ELF-1 (cell line): ENCODE data around the gene PLEKHO1.

Experiments used
- DNase-seq: peaks from one replicate; pipeline ENCODE4 v3.0.0-alpha.2; 2016; ENCODE audit warnings: low read depth, low spot score

The PLEKHO1 gene

GRCh38 chr1:150150133-150151021, 661 bp downstream of the PLEKHO1 start:
- peak; percentile 49 for DNase-seq

GRCh38 chr1:150151291-150152181, 1.8 kb downstream of the PLEKHO1 start:
- DNase-seq: no peak

GRCh38 chr1:150152182-150152536, 2.4 kb downstream of the PLEKHO1 start:
- DNase-seq: no peak

GRCh38 chr1:150152772-150153456, 3.2 kb downstream of the PLEKHO1 start:
- DNase-seq: no peak

- DNase-seq: no peak
Measured at GRCh38 chr1:150154143-150154542, 4.4 kb downstream of the PLEKHO1 start.

GRCh38 chr1:150155413-150156071, 5.8 kb downstream of the PLEKHO1 start:
- DNase-seq: no peak

- no peak for DNase-seq
Measured at GRCh38 chr1:150156868-150157603, 7.3 kb downstream of the PLEKHO1 start.

- no peak for DNase-seq
Measured at GRCh38 chr1:150159550-150159949, 9.8 kb downstream of the PLEKHO1 start.

- no peak for DNase-seq
Measured at GRCh38 chr1:150160964-150161621, 11.4 kb downstream of the PLEKHO1 start.

GRCh38 chr1:150161747-150162581, 12.2 kb downstream of the PLEKHO1 start:
- DNase-seq: no peak

- DNase-seq: no peak
Measured at GRCh38 chr1:150162582-150162861, 12.8 kb downstream of the PLEKHO1 start.

- DNase-seq: peak; percentile 97
Measured at GRCh38 chr1:150162862-150163706, 13.4 kb downstream of the PLEKHO1 start.

GRCh38 chr1:150164224-150164623, 14.5 kb downstream of the PLEKHO1 start:
- DNase-seq: no peak

- DNase-seq: no peak
Measured at GRCh38 chr1:150164779-150165178, 15.1 kb downstream of the PLEKHO1 start.

- peak; percentile 78 for DNase-seq
Measured at GRCh38 chr1:150165622-150166612, 16.2 kb downstream of the PLEKHO1 start.

- DNase-seq: peak; percentile 58
Measured at GRCh38 chr1:150168960-150169601, 19.4 kb downstream of the PLEKHO1 start.

- no peak for DNase-seq
Measured at GRCh38 chr1:150171801-150172200, 22.1 kb downstream of the PLEKHO1 start.
